ENCODE data around the gene CCSAP. TPM values are rescaled to one million over a fixed set of nuclear protein-coding genes. Genes with fewer than 3 reads are reported as not detected.

CCSAP gene
- polyA plus RNA-seq, 1 of the 3 experiments (the other 2 are of a cell fraction), result 1.8 TPM

GRCh38 chr1:229339086-229339485 lies 3.8 kb downstream of the CCSAP start:
- no peak overlapping the region for H3K27ac ChIP-seq (ENCODE audit: low read depth in 2 of 2, low read length in 1 of 2)
- no peaks in the 10 kb centered on the region for H3K27me3 ChIP-seq (ENCODE audit: insufficient read depth)
- ChIA-PET CTCF (no interaction called here), POLR2A (no interaction called here)
- TF ChIP-seq ZBTB33 (IDR thresholded peaks at IDR 0.05; ENCODE audit: borderline replicate concordance, low read depth), result no peak
- no peak for TF ChIP-seq FOSL2 (IDR thresholded peaks at IDR 0.05; ENCODE audit: borderline replicate concordance, low read depth)
- TF ChIP-seq RFX5 (IDR thresholded peaks at IDR 0.05; ENCODE audit: low read length), result no peak
- TF ChIP-seq JUND (IDR thresholded peaks at IDR 0.05), result no peak
- TF ChIP-seq RAD21 (IDR thresholded peaks at IDR 0.05; ENCODE audit: low read length), result no peak
- TF ChIP-seq FOXJ3 (CRISPR knock-in tag; IDR thresholded peaks at IDR 0.05), result no peak
- no peak for TF ChIP-seq GATA2 (CRISPR knock-in tag; IDR thresholded peaks at IDR 0.05)
- TF ChIP-seq REST (IDR thresholded peaks at IDR 0.05; ENCODE audit: low read depth, low read length), result no peak
- no peak for TF ChIP-seq TCF12 (IDR thresholded peaks at IDR 0.05)
- no peaks in the 10 kb centered on the region for H3K9me2 ChIP-seq
- peaks cover 5 to 20% of the 10 kb centered on the region in 2 experiments; a peak in 3 of 4 replicates for H3K4me1 ChIP-seq (ENCODE audit: control insufficient read depth in 1 of 2, insufficient read depth in 2 of 2, low read depth in 1 of 2, low read length in 1 of 2)
- H3K4me2 ChIP-seq, result peak overlapping the region; percentile 11; the same call in 1 of the 2 replicates
- no peak overlapping the region for H3K9ac ChIP-seq
- DNase-seq, result no peak
- peaks cover 6% of the 10 kb centered on the region for H3F3A ChIP-seq (replicated peaks; ENCODE audit: insufficient read depth)
- H4K20me1 ChIP-seq (ENCODE audit: insufficient read depth), result no peaks in the 10 kb centered on the region
- H3K9me3 ChIP-seq, result peaks cover 4% of the 10 kb centered on the region; the same call in 1 of the 2 replicates
- WGBS (ENCODE audit: low lambda C conversion rate), result 93% methylated on average over 4 of the region's 4 CpGs
- H3K36me3 ChIP-seq (replicated peaks in 1 of 2; ENCODE audit: control insufficient read depth in 1 of 2, insufficient read depth in 2 of 2, low read length in 1 of 2), result peaks cover 0 to 12% of the 10 kb centered on the region in 2 experiments
- H2AFZ ChIP-seq (ENCODE audit: low read depth), result peak overlapping the region; percentile 49; the same call in 1 of the 2 replicates
- H3K79me2 ChIP-seq (ENCODE audit: insufficient read depth), result peaks cover 70% of the 10 kb centered on the region
- H3K4me3 ChIP-seq (ENCODE audit: low read depth in 2 of 2, low read length in 1 of 2), result no peak overlapping the region

- DNase-seq, result peak; percentile 55
- Histone ChIP-seq H3K4me3 (ENCODE audit: low read depth in 2 of 2, low read length in 1 of 2) (no peak overlapping the region), H3K4me1 (ENCODE audit: control insufficient read depth in 1 of 2, insufficient read depth in 2 of 2, low read depth in 1 of 2, low read length in 1 of 2) (peaks cover 5 to 17% of the 10 kb centered on the region in 2 experiments; a peak in 3 of 4 replicates), H3F3A (replicated peaks; ENCODE audit: insufficient read depth) (no peaks in the 10 kb centered on the region), H3K79me2 (ENCODE audit: insufficient read depth) (peaks cover 78% of the 10 kb centered on the region), H2AFZ (ENCODE audit: low read depth) (no peak overlapping the region), H4K20me1 (ENCODE audit: insufficient read depth) (no peaks in the 10 kb centered on the region), H3K9me3 (peaks cover 4% of the 10 kb centered on the region; the same call in 1 of the 2 replicates), H3K36me3 (replicated peaks in 1 of 2; ENCODE audit: control insufficient read depth in 1 of 2, insufficient read depth in 2 of 2, low read length in 1 of 2) (peaks cover 0 to 14% of the 10 kb centered on the region in 2 experiments), H3K9ac (no peak overlapping the region), H3K9me2 (no peaks in the 10 kb centered on the region), H3K4me2 (no peak overlapping the region), H3K27me3 (ENCODE audit: insufficient read depth) (no peaks in the 10 kb centered on the region), H3K27ac (ENCODE audit: low read depth in 2 of 2, low read length in 1 of 2) (peak overlapping the region in 1 of 2 experiments; percentile 54; a peak in 2 of 4 replicates)
- TF ChIP-seq MEF2A (IDR thresholded peaks at IDR 0.05; ENCODE audit: borderline replicate concordance, low read depth), result no peak
- no peak for TF ChIP-seq SMC3 (IDR thresholded peaks at IDR 0.05; ENCODE audit: low read depth, low read length)
- no peak for TF ChIP-seq USF2 (IDR thresholded peaks at IDR 0.05; ENCODE audit: borderline replicate concordance, low read depth, low read length)
- TF ChIP-seq FOXJ3 (CRISPR knock-in tag; IDR thresholded peaks at IDR 0.05), result no peak
- no peak for TF ChIP-seq FOXM1 (IDR thresholded peaks at IDR 0.05; ENCODE audit: low read depth)
- no peak for TF ChIP-seq RFX5 (IDR thresholded peaks at IDR 0.05; ENCODE audit: low read length)
- no peak for TF ChIP-seq REST (IDR thresholded peaks at IDR 0.05; ENCODE audit: low read depth, low read length)
- no peak for TF ChIP-seq RXRA (IDR thresholded peaks at IDR 0.05; ENCODE audit: borderline replicate concordance, low read depth)
- no peak for TF ChIP-seq SIN3A (IDR thresholded peaks at IDR 0.05; ENCODE audit: borderline replicate concordance, low read depth, low read length)
- TF ChIP-seq GATA2 (CRISPR knock-in tag; IDR thresholded peaks at IDR 0.05), result no peak
- TF ChIP-seq RAD21 (IDR thresholded peaks at IDR 0.05; ENCODE audit: low read length), result no peak
- no peak for TF ChIP-seq NFIC (IDR thresholded peaks at IDR 0.05; ENCODE audit: borderline replicate concordance)
- no peak for TF ChIP-seq GABPA (IDR thresholded peaks at IDR 0.05; ENCODE audit: low read depth)
- POLR2A ChIA-PET, result interaction anchor here (1.3 kb wide), 1 partner anchor 75 kb away, joined by 4 read pairs; no protein-coding TSS in a partner anchor
- WGBS (ENCODE audit: low lambda C conversion rate), result 86% methylated on average over 3 of the region's 3 CpGs
- CTCF ChIA-PET, result interaction anchor here (0.7 to 1.3 kb wide), 6 partner anchors 12 to 178 kb away, joined by 3 to 4 read pairs (median 3); no protein-coding TSS in a partner anchor
These were observed 6.5 kb downstream of the CCSAP start for GRCh38 chr1:229336345-229336744.
